HG03175 (cell line): ENCODE data around the gene LASP1NB.
"Not testable (repeated sequence)": the region's sequence is repeated elsewhere in the genome, so short reads cannot be mapped to it uniquely, and the experiment has no call there.

ENCODE experiments used
- ATAC-seq: cut with Tn5 transposase; IDR thresholded peaks from one replicate; pipeline ENCODE4 v1.9.1; 2021; ENCODE audit warnings: mild to moderate bottlenecking, moderate library complexity; ENCODE audit not compliant: unreplicated experiment

The LASP1NB gene

DNA sequence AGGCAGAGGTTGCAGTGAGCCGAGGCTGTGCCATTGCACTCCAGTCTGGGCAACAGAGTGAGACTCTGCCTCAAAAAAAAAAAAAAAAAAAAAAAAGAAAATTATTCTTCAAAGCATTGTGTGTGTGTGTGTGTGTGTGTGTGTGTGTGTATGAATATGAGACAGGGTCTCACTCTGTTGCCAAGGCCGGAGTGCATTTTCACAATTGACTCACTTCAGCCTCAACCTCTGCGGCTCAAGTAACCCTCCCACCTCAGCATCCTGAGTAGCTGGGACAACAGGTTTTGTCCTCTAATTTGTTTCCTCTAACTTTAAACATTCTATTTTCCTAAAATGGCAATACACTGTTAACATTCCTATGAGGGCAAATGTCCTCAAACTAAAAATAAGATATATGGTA is 34.1 kb downstream of the LASP1NB start:
- ATAC-seq: no peak

GRCh38 chr17:38960402-38960801 is 35.0 kb downstream of the LASP1NB start:
- no peak for ATAC-seq

DNA sequence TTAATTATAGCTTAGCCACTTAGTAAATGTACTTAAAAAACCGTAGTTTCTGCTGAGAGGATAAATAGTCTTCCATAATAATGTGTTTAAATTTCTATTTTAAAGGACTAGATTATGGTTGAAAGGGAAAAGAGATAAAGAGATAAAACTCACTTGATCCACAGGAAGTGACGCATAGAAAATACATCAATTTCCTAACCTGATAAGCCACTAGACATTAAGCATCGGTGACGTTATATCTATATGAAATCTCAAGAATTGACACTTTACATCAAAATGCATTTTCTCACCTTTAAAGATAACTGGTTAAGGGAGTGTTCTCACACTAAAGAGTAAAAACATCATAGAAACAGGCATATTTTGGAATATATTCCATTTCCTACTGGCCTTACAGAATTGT is 36.0 kb downstream of the LASP1NB start:
- no peak for ATAC-seq

- ATAC-seq: no peak
Measured at GRCh38 chr17:38967290-38967738, 41.9 kb downstream of the LASP1NB start, which contains the start of gene FBXO47. FBXO47 (minus strand) TSS chr17:38967403; CDS start chr17:38963025, 4,378 bp downstream.

DNA sequence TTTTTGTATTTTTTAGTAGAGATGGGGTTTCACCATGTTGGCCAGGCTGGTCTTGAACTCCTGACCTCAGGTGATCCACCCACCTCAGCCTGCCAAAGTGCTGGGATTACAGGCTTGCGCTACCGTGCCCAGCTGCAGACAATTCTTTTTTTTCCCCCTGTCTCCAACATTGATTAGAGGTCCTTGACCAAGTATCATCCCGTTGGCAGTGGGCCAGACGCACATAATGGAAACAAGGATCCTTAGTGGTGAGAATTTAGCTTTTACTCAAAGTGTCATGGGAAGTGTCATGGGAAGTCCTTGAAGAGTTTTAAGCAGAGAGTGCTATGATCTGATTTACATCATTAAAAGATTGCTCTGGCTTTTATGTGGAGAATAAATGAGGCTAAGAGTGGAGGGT is 43.9 kb downstream of the LASP1NB start:
- ATAC-seq: no peak

GRCh38 chr17:38970128-38970527 is 44.7 kb downstream of the LASP1NB start:
- ATAC-seq: no peak

DNA sequence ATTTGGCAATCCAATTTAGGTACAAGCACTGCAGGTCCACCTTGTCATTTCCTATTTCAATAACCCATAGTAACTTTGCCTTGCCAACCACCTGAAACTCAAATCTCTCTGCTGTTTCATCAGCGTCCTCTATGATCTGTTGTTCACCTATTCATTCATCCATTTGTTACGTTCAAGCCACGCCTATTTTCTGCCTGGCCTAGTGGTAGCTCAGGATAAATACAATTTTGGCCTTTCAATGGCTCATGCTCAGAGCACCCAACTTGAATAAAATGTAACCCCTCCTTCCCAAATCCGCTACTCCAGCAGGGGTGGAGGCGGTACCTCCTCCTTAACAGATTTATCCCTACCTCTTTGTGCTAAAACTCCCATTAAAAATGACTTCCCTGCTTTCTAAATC is 45.4 kb downstream of the LASP1NB start:
- ATAC-seq: no peak

- not testable (repeated sequence) for ATAC-seq
Measured at GRCh38 chr17:38976187-38976551, 50.8 kb downstream of the LASP1NB start.

DNA sequence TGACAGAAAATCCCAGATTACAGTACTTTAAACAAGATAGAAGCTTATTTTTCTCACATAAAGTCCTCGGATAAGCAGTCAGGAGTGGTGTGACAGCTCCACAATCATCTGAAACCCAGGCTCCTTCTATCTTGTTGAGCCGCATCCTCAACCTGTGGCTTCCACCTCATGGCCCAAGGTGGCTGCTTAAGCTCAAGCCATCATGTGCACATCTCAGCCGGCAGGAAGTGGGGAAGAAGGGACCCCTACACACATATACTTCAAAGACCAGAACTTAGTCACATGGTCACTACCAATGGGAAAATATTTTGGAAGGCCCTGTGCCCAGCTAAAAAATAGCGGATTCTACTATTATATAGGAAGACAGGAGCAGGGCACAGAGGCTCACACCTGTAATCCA is 52.8 kb downstream of the LASP1NB start:
- no peak for ATAC-seq
